D721Med (cell line): ENCODE measurements around the gene CRABP2.

ENCODE experiments used
- DNase-seq: peaks from one replicate; pipeline ENCODE4 v3.0.0; 2011; ENCODE audit warnings: low spot score; ENCODE audit not compliant: insufficient read length
- FAIRE-seq: peaks from 2 replicates; lab custom pipeline; 2011; peaks lifted over from hg19 to GRCh38; lab: Jason Lieb, UNC
- TF ChIP-seq, protein P1 (sequence below): IDR thresholded peaks from 2 replicates; pipeline ENCODE4 v1.5.1; 2012; ENCODE audit warnings: mild to moderate bottlenecking, control low read depth; ENCODE audit not compliant: insufficient read depth; ENCODE audit errors: missing control alignments

The CRABP2 gene

DNA sequence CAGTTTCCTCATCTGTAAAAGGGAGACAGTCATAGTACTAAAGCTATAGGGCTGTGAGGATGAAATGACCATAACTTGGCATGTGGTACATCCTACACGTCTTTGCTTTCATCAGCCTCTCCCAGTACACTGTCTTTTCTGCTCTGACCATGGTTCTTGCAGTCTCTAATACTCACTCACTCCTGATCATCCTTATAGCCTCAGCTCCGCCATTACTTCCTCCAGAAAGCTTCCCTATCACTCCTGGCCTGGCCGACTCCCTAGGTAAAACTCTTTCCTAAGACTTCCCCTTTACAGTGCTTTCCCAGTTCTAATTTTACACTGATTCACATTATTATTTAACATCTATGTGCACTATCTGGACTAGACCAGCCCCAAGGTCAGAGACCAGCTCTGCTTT lies 40.5 kb upstream of the CRABP2 start:
- FAIRE-seq (no peak), DNase-seq (no peak)
- TF ChIP-seq, protein P1, sequence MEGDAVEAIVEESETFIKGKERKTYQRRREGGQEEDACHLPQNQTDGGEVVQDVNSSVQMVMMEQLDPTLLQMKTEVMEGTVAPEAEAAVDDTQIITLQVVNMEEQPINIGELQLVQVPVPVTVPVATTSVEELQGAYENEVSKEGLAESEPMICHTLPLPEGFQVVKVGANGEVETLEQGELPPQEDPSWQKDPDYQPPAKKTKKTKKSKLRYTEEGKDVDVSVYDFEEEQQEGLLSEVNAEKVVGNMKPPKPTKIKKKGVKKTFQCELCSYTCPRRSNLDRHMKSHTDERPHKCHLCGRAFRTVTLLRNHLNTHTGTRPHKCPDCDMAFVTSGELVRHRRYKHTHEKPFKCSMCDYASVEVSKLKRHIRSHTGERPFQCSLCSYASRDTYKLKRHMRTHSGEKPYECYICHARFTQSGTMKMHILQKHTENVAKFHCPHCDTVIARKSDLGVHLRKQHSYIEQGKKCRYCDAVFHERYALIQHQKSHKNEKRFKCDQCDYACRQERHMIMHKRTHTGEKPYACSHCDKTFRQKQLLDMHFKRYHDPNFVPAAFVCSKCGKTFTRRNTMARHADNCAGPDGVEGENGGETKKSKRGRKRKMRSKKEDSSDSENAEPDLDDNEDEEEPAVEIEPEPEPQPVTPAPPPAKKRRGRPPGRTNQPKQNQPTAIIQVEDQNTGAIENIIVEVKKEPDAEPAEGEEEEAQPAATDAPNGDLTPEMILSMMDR = no peak

DNA sequence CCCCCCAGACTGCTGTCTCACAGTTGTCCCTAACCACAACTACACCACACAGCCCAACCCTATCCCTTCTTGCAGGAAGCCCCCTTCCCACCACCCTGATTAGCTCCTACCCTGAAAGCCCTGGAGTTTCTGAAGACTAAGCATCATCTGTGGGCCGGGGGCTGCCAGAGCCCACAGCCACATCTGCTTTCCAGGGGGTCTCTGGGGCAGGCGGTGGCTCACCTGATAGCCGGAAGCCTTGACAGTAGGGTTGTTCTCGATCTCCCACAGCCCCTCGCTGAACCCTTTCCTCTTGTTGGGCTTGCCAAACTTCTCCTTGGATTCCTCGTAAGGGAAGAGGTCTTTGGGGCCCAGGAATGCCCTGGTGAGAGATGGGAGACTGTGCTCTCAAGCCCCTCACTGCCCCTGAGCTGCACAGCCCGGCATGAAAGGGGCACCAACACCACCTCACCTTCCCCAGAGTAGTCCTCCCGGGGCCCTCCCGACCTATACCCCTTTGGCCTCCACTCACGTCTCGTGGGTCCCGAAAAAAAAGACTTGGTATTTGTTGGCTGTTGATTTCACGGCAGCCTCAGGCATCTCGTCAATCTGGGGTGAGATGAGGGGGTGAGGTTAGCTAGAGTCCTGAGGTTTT lies 39.5 kb upstream of the CRABP2 start:
- FAIRE-seq (no peak), DNase-seq (no peak)
- TF ChIP-seq, protein P1 = no peak

DNA sequence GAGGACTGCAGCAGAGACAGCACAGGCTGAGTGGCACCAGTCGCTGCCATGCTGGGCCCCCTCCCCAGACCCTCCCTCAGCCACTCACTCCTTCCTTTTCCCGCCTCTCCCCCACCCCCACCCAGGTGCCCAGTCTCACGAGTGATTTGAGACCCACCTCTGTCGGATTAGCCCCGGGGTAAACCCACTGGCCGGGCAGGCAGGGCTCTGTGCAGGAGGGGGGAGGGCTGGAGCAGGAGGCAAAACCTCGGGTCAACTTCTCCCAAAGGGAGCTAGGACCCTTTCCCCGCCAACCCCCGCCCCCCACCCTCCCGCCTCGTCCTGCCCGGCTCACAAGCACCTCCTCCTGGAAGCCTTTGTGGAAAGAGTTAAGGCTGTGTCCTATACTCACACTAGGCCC lies 39.0 kb upstream of the CRABP2 start:
- TF ChIP-seq, protein P1 = no peak
- no peak for DNase-seq
- FAIRE-seq = no peak

DNA sequence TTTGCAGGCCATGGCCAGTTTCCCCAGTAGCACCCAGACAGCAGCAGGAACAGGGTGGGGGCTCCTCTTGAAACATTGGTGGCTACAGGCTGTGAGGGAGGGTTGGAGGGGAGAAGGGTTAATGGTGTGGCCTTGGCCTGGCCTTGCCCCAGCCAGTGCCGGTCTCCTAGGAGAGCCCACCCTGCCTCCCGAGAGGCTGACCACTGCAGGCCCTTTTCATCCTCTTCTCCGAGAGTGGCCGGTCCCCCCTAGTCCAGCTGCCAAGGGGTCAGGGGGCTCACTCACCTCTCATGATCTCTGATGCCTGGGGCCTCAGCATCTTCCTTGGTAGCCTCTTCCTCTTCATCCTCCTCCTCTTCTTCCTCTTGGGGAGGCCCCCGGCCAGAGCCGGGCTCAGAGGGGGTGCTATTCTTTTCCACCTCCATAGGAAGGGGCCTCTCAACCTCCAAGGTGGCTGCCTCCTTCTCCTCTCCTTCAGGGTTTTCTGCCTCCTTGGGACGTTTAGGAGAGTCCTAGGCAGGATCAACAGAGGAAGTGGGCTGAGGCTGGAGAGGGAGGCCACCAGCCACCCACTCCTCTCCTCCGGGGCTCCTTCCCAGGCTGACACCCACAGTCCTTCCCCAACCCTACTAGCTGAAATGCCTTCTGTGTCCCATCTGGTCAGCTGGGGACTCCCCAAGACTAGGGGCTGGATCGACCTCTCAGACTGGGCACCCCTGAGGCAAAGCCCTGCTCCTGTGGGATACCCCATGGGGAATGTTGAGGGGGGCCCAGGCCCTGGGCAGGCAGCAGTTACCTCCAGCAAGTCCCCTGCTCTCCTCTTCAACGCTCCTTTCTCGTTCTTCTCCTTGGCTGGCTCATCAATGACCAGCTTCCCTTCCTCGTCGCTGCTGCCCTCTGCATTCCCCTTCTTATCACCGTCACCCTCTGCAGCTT lies 38.3 kb upstream of the CRABP2 start:
- no peak for FAIRE-seq
- TF ChIP-seq, protein P1 = no peak
- no peak for DNase-seq

DNA sequence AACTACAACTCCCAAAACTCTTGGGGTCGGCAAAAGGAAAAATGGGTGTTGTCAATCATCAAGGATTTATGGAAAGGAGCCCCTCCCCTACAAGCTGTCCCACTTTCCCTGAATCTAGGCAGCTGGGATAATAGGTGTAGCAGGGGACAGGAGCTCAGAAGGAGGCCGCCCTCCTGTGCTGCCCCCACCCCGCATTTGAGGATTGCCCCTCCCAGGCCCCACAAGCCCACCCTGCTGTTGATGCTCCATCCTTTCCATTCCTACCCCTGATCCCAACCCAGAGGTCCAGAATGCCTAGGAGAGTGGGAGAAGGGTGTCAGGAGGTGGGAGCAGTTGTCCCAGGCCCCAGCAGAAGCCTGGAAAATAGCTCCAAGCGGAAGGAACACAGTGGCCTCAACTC lies 37.4 kb upstream of the CRABP2 start:
- TF ChIP-seq, protein P1 = no peak
- FAIRE-seq (no peak), DNase-seq (no peak)

DNA sequence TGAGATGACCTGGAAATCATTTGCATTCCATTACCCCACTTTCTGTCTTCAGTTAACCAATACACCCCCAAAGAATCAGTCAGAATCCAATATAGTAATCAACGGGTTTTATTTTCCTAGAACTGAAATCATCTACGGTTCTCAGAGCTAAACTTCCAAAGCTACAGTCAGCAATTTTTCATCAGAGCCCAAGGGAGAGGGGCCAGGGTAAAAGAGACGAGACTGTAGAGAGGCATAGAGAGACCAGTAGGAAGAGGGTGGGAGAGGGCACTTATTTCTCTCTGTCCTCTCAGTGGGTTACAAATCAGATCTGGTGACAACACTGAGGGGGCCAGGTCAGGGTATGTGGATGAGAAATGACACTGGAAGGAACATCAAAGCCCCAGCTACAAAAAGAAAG lies 36.6 kb upstream of the CRABP2 start:
- FAIRE-seq = no peak
- DNase-seq = no peak

More for the DNA sequence above, 36.6 kb upstream of the CRABP2 start:
- TF ChIP-seq, protein P1 = no peak
